DND-41 (cell line): ENCODE measurements around the gene FZD10.

Experiments used
- ATAC-seq: fragments of 200-7000 bp; cut with Tn5 transposase; 3 replicates; pipeline ENCODE4 v1.9.1; 2021; ENCODE audit warnings: low read depth; ENCODE audit not compliant: insufficient read depth
- DNase-seq: peaks from one replicate; pipeline ENCODE4 v3.0.0-alpha.2; 2020
- H2AFZ ChIP-seq: 2 replicates; pipeline ENCODE4 v1.6.0; 2012; ENCODE audit warnings: low read depth, low read length
- H3K27ac ChIP-seq: 2 replicates; pipeline ENCODE4 v1.5.1; 2012; ENCODE audit warnings: low read length, inconsistent platforms
- H3K27me3 ChIP-seq: fragments of 200-600 bp; sonication (generic); 2 replicates; pipeline ENCODE4 v1.6.0; 2012; ENCODE audit warnings: low read length, mild to moderate bottlenecking, inconsistent platforms; ENCODE audit not compliant: insufficient read depth, poor library complexity
- H3K36me3 ChIP-seq: 2 replicates; pipeline ENCODE4 v1.5.1; 2012; ENCODE audit warnings: low read length, inconsistent platforms; ENCODE audit not compliant: insufficient read depth
- H3K4me1 ChIP-seq: 2 replicates; pipeline ENCODE4 v1.5.1; 2012; ENCODE audit warnings: mild to moderate bottlenecking, low read length; ENCODE audit not compliant: insufficient read depth
- H3K4me2 ChIP-seq: 2 replicates; pipeline ENCODE4 v1.6.0; 2012; ENCODE audit warnings: mild to moderate bottlenecking, moderate library complexity, low read length, inconsistent platforms; ENCODE audit not compliant: insufficient read depth
- H3K4me3 ChIP-seq, 2 experiments: fragments of 200-600 bp in 1 of 2; shearing (Covaris generic) in 1 of 2; 2 replicates each; pipeline ENCODE4 v1.5.1; 2012 to 2016; ENCODE audit warnings: inconsistent platforms in 2 of 2, low read length in 2 of 2, mild to moderate bottlenecking in 2 of 2, low read depth in 1 of 2, moderate library complexity in 1 of 2
- H3K79me2 ChIP-seq: 2 replicates; pipeline ENCODE4 v1.6.0; 2012; ENCODE audit warnings: low read length, inconsistent platforms; ENCODE audit not compliant: insufficient read depth
- H3K9ac ChIP-seq: 2 replicates; pipeline ENCODE4 v1.6.0; 2012; ENCODE audit warnings: low read depth, mild to moderate bottlenecking, inconsistent platforms, low read length, moderate library complexity
- H3K9me3 ChIP-seq: 2 replicates; pipeline ENCODE4 v1.5.1; 2012; ENCODE audit warnings: low read length, moderate library complexity, mild to moderate bottlenecking, inconsistent platforms; ENCODE audit not compliant: insufficient read depth, severe bottlenecking
- H4K20me1 ChIP-seq: 2 replicates; pipeline ENCODE4 v1.6.0; 2012; ENCODE audit warnings: low read length; ENCODE audit not compliant: insufficient read depth
- CTCF ChIP-seq: IDR thresholded peaks from 2 replicates; pipeline ENCODE4 v1.5.1; 2012; ENCODE audit warnings: borderline replicate concordance, low read length, moderate library complexity, mild to moderate bottlenecking; ENCODE audit not compliant: poor library complexity, severe bottlenecking; ENCODE audit errors: extremely low read depth
- EZH2 ChIP-seq: IDR thresholded peaks from 3 replicates; pipeline ENCODE4 v1.6.1; 2012; ENCODE audit warnings: borderline replicate concordance, low read depth, mild to moderate bottlenecking, moderate library complexity, low read length, inconsistent platforms; ENCODE audit not compliant: severe bottlenecking

FZD10 gene

GRCh38 chr12:130146176-130146931, 15.9 kb upstream of the FZD10 start:
- H3K36me3 ChIP-seq, result no peaks in the 10 kb centered on the region
- no peak overlapping the region for H2AFZ ChIP-seq
- H3K9me3 ChIP-seq, result no peaks in the 10 kb centered on the region
- H3K79me2 ChIP-seq, result no peaks in the 10 kb centered on the region
- peaks cover 44% of the 10 kb centered on the region for H4K20me1 ChIP-seq
- 0 out of 2 replicates have a peak, but pooled peaks cover 5% of the 10 kb centered on the region for H3K4me1 ChIP-seq
- no peak for ATAC-seq
- no peak overlapping the region for H3K9ac ChIP-seq
- H3K4me2 ChIP-seq, result no peak overlapping the region
- no peak for DNase-seq
- TF ChIP-seq CTCF (no peak), EZH2 (no peak)
- no peak overlapping the region for H3K27ac ChIP-seq
- peaks cover 40% of the 10 kb centered on the region for H3K27me3 ChIP-seq
- no peak overlapping the region for H3K4me3 ChIP-seq

GRCh38 chr12:130147875-130148596, 14.2 kb upstream of the FZD10 start:
- H3K9me3 ChIP-seq, result no peaks in the 10 kb centered on the region
- H2AFZ ChIP-seq, result no peak overlapping the region
- no peaks in the 10 kb centered on the region for H3K79me2 ChIP-seq
- TF ChIP-seq CTCF, result no peak
- no peak for TF ChIP-seq EZH2
- no peak overlapping the region for H3K27ac ChIP-seq
- 0 out of 2 replicates have a peak, but pooled peaks cover 5% of the 10 kb centered on the region for H3K4me1 ChIP-seq
- peak; percentile 44 for DNase-seq
- H3K4me3 ChIP-seq, result no peak overlapping the region
- H3K4me2 ChIP-seq, result no peak overlapping the region
- ATAC-seq, result peak; percentile 75
- H3K9ac ChIP-seq, result no peak overlapping the region
- peaks cover 34% of the 10 kb centered on the region for H3K27me3 ChIP-seq
- H4K20me1 ChIP-seq, result peaks cover 36% of the 10 kb centered on the region
- H3K36me3 ChIP-seq, result no peaks in the 10 kb centered on the region

GRCh38 chr12:130151846-130152245, 10.4 kb upstream of the FZD10 start:
- 0 out of 2 replicates have a peak, but pooled peaks cover 5% of the 10 kb centered on the region for H3K4me1 ChIP-seq
- TF ChIP-seq CTCF (no peak), EZH2 (no peak)
- H3K27ac ChIP-seq, result no peak overlapping the region
- no peak overlapping the region for H2AFZ ChIP-seq
- no peak overlapping the region for H3K4me3 ChIP-seq
- ATAC-seq, result no peak
- H3K9me3 ChIP-seq, result no peaks in the 10 kb centered on the region
- H3K4me2 ChIP-seq, result no peak overlapping the region
- H3K9ac ChIP-seq, result no peak overlapping the region
- no peaks in the 10 kb centered on the region for H3K36me3 ChIP-seq
- H3K79me2 ChIP-seq, result no peaks in the 10 kb centered on the region
- no peak for DNase-seq
- H3K27me3 ChIP-seq, result peaks cover 44% of the 10 kb centered on the region
- H4K20me1 ChIP-seq, result peaks cover 23% of the 10 kb centered on the region
